Vagina (tissue), 2 donors: ENCODE results near the gene SIPA1L3.

Experiments used
- CTCF ChIP-seq, 3 experiments: fragments of 450-650 bp in 2 of 3; fragments of 200-600 bp in 1 of 3; sonication (generic) in 1 of 3; IDR thresholded peaks; one replicate each; pipeline ENCODE4 v1.5.1; 2017 to 2019; ENCODE audit warnings: antibody characterized with exemption in 3 of 3, mild to moderate bottlenecking in 2 of 3, moderate library complexity in 2 of 3
- POLR2AphosphoS5 ChIP-seq, 2 donors: sonication (generic); formaldehyde crosslinking; IDR thresholded peaks; one replicate each; pipeline ENCODE4 v1.9.0; 2017; ENCODE audit warnings: antibody characterized with exemption in 2 of 2, mild to moderate bottlenecking in 2 of 2, low read depth in 1 of 2; ENCODE audit not compliant: insufficient read depth in 1 of 2

- TF ChIP-seq POLR2AphosphoS5 (IDR thresholded peaks at IDR 0.05; ENCODE audit: insufficient read depth in 1 of 2, low read depth in 1 of 2) (no peak), CTCF (IDR thresholded peaks at IDR 0.05) (no peak)
Observed at GRCh38 chr19:38208571-38208970, 301.6 kb downstream of the SIPA1L3 start.
